Adrenal gland (tissue), 5 donors: Measurements from ENCODE around the gene OXNAD1.

Experiments
- POLR2A ChIP-seq, 2 donors: fragments of 450-650 bp; IDR thresholded peaks; one replicate each; pipeline ENCODE4 v1.6.1; 2017; ENCODE audit warnings: antibody characterized with exemption in 2 of 2, mild to moderate bottlenecking in 2 of 2, moderate library complexity in 1 of 2
- TF ChIP-seq, protein P1 (sequence below), 6 experiments: fragments of 450-650 bp in 4 of 6; fragments of 200-600 bp in 2 of 6; sonication (generic) in 1 of 6; IDR thresholded peaks; 1 replicate in 5 of 6; 2 replicates in 1 of 6; pipeline versions ENCODE4 v1.5.1 to v1.8.0; 2016 to 2021; ENCODE audit warnings: antibody characterized with exemption in 6 of 6, mild to moderate bottlenecking in 2 of 6, moderate library complexity in 1 of 6
- donor health status: DM: no; HTN: no; CAD: no.

DNA sequence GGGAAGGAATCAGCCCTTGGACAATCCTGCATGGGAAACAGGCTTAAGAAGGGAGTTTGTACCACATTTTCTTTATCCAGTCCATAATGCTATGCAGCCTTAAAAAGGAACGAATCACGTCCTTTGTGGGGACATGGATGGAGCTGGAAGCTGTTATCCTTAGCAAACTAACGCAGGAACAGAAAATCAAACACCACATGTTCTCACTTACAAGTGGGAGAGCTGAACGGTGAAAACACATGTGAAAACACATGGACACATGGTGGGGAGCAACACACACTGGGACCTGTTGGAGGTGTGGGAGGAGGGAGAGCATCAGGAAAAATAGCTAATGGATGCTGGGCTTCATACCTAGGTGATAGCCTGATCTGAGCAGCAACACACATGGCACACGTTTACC is 70.3 kb downstream of the OXNAD1 start:
- TF ChIP-seq, protein P1, sequence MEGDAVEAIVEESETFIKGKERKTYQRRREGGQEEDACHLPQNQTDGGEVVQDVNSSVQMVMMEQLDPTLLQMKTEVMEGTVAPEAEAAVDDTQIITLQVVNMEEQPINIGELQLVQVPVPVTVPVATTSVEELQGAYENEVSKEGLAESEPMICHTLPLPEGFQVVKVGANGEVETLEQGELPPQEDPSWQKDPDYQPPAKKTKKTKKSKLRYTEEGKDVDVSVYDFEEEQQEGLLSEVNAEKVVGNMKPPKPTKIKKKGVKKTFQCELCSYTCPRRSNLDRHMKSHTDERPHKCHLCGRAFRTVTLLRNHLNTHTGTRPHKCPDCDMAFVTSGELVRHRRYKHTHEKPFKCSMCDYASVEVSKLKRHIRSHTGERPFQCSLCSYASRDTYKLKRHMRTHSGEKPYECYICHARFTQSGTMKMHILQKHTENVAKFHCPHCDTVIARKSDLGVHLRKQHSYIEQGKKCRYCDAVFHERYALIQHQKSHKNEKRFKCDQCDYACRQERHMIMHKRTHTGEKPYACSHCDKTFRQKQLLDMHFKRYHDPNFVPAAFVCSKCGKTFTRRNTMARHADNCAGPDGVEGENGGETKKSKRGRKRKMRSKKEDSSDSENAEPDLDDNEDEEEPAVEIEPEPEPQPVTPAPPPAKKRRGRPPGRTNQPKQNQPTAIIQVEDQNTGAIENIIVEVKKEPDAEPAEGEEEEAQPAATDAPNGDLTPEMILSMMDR (IDR thresholded peaks at IDR 0.05) = no peak
- TF ChIP-seq POLR2A (IDR thresholded peaks at IDR 0.05) = no peak
